HG03060 (cell line): ENCODE data around the gene LZTS2.
"Not testable (repeated sequence)": the region's sequence is repeated elsewhere in the genome, so short reads cannot be mapped to it uniquely, and the experiment has no call there.

ENCODE experiments used
- ATAC-seq: cut with Tn5 transposase; IDR thresholded peaks from one replicate; pipeline ENCODE4 v1.9.1; 2021; ENCODE audit warnings: low read depth, moderate number of reproducible peaks; ENCODE audit not compliant: unreplicated experiment

The LZTS2 gene

GRCh38 chr10:101030496-101031127, 31.0 kb downstream of the LZTS2 start:
- ATAC-seq, result no peak

GRCh38 chr10:101031128-101031795, 31.7 kb downstream of the LZTS2 start, which contains the start of the genes PDZD7 and SFXN3:
PDZD7 (minus strand) TSS chr10:101031129; CDS start chr10:101030219, 910 bp downstream.
SFXN3 (plus strand) TSS chr10:101031234; CDS start chr10:101034695, 3,461 bp downstream.
- peak; percentile 61 for ATAC-seq

- ATAC-seq, result no peak
These were observed 32.4 kb downstream of the LZTS2 start for GRCh38 chr10:101031796-101032636.

GRCh38 chr10:101032637-101033224, 33.1 kb downstream of the LZTS2 start:
- no peak for ATAC-seq

GRCh38 chr10:101033276-101033675, 33.7 kb downstream of the LZTS2 start:
- no peak for ATAC-seq

GRCh38 chr10:101034404-101034803, 34.8 kb downstream of the LZTS2 start:
- ATAC-seq, result not testable (repeated sequence)

- ATAC-seq, result no peak
These were observed 35.7 kb downstream of the LZTS2 start for GRCh38 chr10:101035314-101035713.

- no peak for ATAC-seq
These were observed 36.5 kb downstream of the LZTS2 start for GRCh38 chr10:101035916-101036702.

GRCh38 chr10:101036726-101037125, 37.1 kb downstream of the LZTS2 start:
- no peak for ATAC-seq

GRCh38 chr10:101038484-101038883, 38.9 kb downstream of the LZTS2 start:
- no peak for ATAC-seq

GRCh38 chr10:101040061-101040460, 40.5 kb downstream of the LZTS2 start:
- no peak for ATAC-seq

- ATAC-seq, result no peak
These were observed 41.2 kb downstream of the LZTS2 start for GRCh38 chr10:101040851-101041250.

GRCh38 chr10:101041252-101041761, 41.7 kb downstream of the LZTS2 start:
- no peak for ATAC-seq

GRCh38 chr10:101042118-101042517, 42.5 kb downstream of the LZTS2 start:
- ATAC-seq, result no peak

GRCh38 chr10:101042667-101043362, 43.2 kb downstream of the LZTS2 start:
- ATAC-seq, result peak; percentile 93

GRCh38 chr10:101043363-101043707, 43.7 kb downstream of the LZTS2 start:
- no peak for ATAC-seq

- ATAC-seq, result no peak
These were observed 44.5 kb downstream of the LZTS2 start for GRCh38 chr10:101044117-101044516.

- ATAC-seq, result no peak
These were observed 47.0 kb downstream of the LZTS2 start for GRCh38 chr10:101046332-101047238.
